H1 (cell line): ENCODE measurements around the gene TEKT1. TPM values are rescaled to one million over a fixed set of nuclear protein-coding genes. Genes with fewer than 3 reads are reported as not detected.

Experiments
- CHD2 ChIP-seq: IDR thresholded peaks from 2 replicates; pipeline ENCODE4 v1.6.1; 2012; ENCODE audit warnings: low read length, improper control_type of control experiment
- JUN ChIP-seq: IDR thresholded peaks from 2 replicates; pipeline ENCODE4 v1.6.1; 2011; ENCODE audit warnings: low read depth, mild to moderate bottlenecking, improper control_type of control experiment, low read length
- KDM4A ChIP-seq: IDR thresholded peaks from one replicate; pipeline ENCODE4 v1.7.1; 2012; ENCODE audit warnings: low read depth, mild to moderate bottlenecking, moderate library complexity, low read length, inconsistent platforms; ENCODE audit not compliant: severe bottlenecking
- NANOG ChIP-seq: IDR thresholded peaks from 2 replicates; pipeline ENCODE4 v1.6.1; 2011; ENCODE audit warnings: low read length, low read depth, mild to moderate bottlenecking, inconsistent platforms; ENCODE audit not compliant: insufficient read depth, poor library complexity, severe bottlenecking
- RNF2 ChIP-seq: fragments of 200-900, 300-1000 bp; sonication (generic); IDR thresholded peaks from 2 replicates; pipeline ENCODE4 v1.7.1; 2016; ENCODE audit warnings: borderline replicate concordance, low read depth, mild to moderate bottlenecking, antibody characterized with exemption, low read length; ENCODE audit not compliant: poor library complexity, severe bottlenecking; ENCODE audit errors: missing control alignments
- polyA plus RNA-seq, 7 experiments: library from polyadenylated mRNA; depleted of rRNA in 3 of 7; stranded (reverse) in 5 of 7; unstranded in 2 of 7; fragments of >200 nt in 5 of 7; fragments of 200-250 nt in 2 of 7; gene quantifications; 1 replicate in 5 of 7; 2 replicates in 1 of 7; 4 replicates in 1 of 7; pipeline versions ENCODE4 v1.2.1 to v1.2.3, GENCODE V29; 2011 to 2013; ENCODE audit warnings: missing spikeins in 2 of 7, mixed read lengths in 2 of 7
- total RNA-seq: library from RNA; stranded (reverse); fragmentation: NEBNext Ultra II Directional; extraction: Animal tissue kit (Norgen Biotek cat#: 25700); gene quantifications from 2 replicates; pipeline ENCODE4 v1.2.1, GENCODE V29; 2021
- TF ChIP-seq, protein P1 (sequence below): IDR thresholded peaks from 2 replicates; pipeline ENCODE4 v1.6.1; 2012; ENCODE audit warnings: inconsistent platforms

Gene TEKT1
- total and polyA plus RNA-seq, 2 of the 8 experiments (the other 6 are each of a cell fraction or from before 2014, with no cell fraction given) = not detected

DNA sequence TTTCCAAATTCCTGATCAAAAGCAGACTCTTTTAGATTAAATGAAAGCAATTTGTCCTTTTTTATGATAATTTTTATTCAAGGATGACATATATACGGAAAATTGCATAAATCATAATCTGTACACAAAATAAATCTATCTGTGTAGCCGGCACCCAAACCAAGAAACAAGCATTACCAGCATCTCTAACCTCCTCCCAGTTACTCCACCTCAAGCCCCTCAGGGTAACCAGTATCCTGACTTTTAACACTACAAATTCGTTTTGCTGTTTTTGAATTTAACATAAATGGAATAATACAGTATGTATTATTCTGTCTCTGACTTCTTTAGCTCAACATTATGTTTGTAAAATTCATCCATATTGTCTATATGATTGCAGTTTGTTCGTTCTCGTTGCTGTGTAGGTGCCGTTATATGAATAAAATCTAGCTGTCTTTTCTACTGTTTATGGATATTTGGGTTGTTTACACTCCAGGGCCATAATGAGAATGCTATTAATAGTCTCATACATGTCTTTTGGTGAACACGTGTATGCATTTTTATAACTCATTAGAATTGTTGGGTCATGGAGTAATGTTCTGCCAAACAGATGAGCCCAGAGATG lies 1.0 kb downstream of the TEKT1 start (continued):
- TF ChIP-seq CHD2 = no peak
- no peak for TF ChIP-seq NANOG
- TF ChIP-seq RNF2 = no peak
- TF ChIP-seq, protein P1, sequence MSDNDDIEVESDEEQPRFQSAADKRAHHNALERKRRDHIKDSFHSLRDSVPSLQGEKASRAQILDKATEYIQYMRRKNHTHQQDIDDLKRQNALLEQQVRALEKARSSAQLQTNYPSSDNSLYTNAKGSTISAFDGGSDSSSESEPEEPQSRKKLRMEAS = no peak
- TF ChIP-seq KDM4A = no peak
- no peak for TF ChIP-seq JUN
